ELF-1 (cell line): Measurements from ENCODE around the gene UBE2E2.
"Not testable (repeated sequence)": the region's sequence is repeated elsewhere in the genome, so short reads cannot be mapped to it uniquely, and the experiment has no call there.

Source experiments
- DNase-seq: peaks from one replicate; pipeline ENCODE4 v3.0.0-alpha.2; 2016; ENCODE audit warnings: low read depth, low spot score

The UBE2E2 gene

DNA sequence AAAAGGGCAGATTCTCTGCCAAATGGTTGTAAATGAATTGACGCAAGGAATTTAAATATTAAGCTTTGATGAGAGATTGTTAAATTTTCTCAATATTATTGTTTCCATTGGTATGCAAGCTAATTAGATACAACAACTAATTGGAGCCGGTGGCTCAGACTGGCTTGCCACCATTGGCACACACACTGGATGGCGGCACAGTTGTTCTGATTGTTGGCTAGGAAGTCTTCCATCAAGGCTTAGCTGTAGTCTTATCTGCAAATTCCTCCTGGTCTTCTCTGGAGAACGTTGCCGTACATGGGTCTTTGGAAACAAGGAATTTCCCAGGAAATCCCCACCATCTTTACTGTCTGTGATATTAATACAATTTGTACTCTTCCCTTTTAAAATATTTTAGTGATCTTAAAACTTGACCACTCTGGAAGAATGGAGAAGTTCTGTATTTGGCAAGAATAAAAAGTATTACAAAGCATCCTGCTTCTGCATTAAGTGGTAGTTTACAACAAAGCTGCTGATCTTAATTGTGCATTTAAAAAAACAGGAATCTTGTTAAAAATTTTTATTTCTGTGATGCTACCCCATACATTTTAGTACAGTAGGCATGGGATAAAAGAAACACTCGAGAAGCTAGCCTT is 126.5 kb downstream of the UBE2E2 start:
- DNase-seq, result no peak

DNA sequence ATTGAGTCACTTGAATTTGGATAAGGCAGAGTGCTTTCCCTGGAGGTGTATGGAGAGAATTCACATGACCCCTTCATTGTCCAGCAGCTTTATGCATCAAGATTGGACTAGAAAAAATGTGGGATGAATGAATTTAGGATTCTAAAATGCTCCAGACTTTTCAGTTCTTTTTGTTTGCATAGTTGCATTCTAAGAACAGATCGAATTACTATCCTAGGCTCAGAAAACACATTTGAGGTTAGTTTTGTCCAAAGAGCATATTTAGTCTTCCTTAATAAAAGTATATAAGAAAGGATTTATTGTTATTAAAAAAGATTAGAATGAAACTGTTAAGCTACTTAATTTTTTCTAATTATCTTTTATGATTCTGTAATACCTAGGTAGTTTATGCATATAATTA is 127.4 kb downstream of the UBE2E2 start:
- DNase-seq, result no peak

DNA sequence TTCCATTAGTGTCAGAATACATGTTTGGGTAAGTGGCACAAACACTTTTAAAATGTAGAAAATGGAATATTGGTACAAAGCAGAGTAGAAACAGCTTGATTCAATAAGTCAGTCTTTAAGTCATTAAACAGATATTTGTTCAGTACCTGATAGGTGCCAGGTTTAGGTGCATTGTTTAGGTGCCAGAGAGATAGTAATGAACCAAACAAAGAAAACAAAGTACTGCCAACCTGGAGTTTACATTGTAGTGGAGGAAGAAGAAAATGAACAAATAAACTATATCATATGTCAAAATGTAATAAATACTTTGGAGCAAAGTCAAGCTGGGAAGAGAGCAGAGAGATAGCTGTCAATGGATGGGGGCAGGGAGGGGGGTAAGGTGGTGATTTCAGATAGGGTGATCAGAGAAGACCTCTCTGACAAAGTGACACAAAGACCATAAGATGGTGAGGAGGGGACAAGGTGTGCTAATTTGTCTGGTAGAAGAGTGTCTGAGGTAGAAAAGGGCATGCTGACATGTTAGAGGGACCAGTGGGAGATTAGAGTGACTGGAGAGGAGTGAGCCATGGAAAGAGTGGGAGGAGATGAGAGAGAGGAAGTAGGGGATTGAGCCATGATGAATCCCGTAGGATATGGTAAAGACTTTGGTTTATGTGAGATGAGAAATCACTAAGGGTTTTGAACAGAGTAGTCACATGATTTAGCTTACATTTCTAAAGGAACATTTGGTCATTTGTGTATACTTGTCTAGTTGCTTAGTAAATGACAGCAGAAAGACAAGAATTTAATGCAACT is 128.2 kb downstream of the UBE2E2 start:
- DNase-seq, result no peak

DNA sequence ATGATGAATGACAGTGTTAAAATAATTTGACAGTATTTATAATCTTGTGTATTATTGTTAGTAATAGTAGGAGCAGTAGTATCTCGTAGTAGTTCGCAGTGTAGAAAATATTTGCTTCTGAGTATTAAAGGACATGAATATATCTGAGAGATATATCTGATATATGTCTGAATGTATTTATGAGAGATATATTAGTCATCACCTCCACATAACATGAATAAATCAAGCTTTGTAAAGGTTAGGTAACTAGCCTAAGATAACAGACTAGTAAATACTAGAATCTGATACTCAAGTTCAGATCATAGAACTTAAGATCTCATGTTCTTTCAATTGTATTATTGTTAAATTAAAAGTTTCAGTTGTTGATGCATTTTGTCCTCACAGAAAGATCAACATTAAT is 130.5 kb downstream of the UBE2E2 start:
- no peak for DNase-seq

DNA sequence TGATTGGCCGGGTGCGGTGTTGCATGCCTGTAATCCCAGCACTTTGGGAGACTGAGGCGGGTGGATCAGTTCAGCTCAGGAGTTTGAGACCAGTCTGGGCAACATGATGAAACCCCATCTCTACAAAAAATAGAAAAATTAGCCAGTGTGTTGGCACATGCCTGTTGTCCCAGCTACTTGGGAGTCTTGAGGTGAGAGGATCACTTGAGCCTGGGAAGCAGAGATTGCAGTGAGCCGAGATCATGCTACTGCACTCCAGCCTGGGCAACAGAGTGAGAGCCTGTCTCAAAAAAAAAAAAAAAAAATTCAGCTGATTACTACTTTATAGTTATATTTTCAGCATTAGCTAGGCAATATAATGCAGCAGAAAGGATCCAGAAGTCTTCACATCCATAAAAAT is 133.7 kb downstream of the UBE2E2 start:
- not testable (repeated sequence) for DNase-seq

DNA sequence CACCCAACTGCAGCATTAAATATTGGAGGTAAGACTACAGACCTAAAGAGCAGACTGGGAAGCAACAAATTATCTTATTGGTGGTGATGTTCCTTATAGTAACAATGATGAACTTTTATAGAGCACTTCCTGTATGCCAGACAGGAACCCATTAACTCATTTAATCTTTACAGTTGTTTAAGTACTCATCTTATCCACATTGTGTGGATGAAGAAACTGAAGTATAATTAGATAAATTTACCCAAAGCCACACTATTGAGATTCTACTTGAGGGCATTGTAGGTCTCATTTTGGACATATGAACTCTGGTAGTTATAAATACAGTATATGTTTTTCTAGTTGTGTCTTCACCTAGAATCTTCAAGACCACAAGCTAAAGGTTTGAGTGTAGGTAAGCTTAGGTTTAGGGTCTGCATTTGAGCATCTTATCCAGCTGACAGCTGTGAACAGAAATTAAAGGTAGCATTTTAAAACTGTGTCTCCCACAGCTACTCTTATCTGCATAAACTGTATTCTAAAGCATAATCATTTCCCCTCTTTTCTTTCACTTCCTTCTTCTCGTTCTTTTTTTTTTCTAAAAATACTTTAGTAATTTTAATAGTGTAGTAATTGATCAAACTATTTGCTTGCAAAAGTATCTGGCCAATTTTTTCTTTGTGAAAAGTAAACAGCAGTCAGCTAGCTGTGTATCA is 138.2 kb downstream of the UBE2E2 start:
- no peak for DNase-seq

DNA sequence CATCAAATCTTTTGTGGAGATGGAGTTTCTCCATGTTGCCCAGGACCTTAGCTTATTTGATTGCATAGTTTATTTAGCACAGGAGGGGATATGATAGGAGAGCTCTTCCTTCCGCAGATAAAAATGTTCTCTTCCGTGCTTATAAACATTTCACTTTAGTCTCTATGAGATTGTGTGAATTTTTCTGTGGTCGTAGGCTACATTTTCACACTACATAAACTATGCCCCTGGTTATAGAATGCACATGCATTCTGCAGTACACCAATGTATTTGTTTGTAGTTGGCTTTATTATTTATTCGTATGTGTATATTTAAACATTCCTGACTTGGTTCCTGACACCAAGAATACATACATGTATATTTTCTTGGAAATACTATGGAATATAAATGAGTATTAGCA is 139.2 kb downstream of the UBE2E2 start:
- DNase-seq, result no peak

DNA sequence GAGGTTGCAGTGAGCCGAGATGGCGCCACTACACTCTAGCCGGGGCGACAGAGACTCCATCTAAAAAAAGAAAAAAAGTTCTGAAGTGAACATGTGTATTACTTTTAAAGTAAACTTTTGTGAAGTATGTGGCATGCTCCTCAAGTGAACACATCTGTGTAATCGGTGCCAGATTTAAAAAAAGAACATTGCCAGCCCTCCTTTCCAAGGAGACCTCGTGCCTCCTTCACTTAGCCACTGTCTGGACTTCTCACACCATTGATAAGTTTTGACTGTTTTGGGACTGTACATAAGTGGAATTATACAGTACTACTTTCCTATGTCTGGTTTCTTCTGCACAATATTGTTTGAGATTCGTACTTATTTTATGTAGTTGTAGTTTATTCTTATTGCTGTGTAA is 140.4 kb downstream of the UBE2E2 start:
- DNase-seq, result no peak

DNA sequence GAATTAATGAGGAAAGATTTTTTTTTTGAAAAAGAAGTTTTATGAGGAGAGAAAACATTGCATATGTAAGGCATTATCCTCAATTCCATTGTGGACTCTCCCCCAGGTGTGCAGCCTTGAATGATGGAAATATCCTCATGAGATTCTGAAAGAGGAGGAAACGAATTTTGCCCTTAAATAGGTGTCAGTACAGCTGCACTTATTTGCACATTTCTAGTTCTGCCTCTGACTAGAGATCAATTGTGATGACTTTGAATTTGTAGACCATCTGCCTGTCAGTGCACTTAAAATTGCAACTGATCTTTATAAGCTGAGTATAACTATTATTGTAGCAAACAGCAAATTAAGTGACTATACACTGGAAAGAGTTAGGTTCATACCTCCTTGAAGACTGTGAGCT is 141.8 kb downstream of the UBE2E2 start:
- DNase-seq, result no peak

DNA sequence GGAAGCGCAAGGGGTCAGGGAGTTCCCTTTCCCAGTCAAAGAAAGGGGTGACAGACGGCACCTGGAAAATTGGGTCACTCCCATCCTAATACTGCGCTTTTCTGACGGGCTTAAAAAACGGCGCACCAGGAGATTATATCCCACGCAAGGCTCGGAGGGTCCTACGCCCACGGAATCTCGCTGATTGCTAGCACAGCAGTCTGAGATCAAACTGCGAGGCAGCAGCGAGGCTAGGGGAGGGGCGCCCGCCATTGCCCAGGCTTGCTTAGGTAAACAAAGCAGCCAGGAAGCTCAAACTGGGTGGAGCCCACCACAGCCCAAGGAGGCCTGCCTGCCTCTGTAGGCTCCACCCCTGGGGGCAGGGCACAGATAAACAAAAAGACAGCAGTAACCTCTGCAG is 146.3 kb downstream of the UBE2E2 start:
- DNase-seq, result not testable (repeated sequence)

DNA sequence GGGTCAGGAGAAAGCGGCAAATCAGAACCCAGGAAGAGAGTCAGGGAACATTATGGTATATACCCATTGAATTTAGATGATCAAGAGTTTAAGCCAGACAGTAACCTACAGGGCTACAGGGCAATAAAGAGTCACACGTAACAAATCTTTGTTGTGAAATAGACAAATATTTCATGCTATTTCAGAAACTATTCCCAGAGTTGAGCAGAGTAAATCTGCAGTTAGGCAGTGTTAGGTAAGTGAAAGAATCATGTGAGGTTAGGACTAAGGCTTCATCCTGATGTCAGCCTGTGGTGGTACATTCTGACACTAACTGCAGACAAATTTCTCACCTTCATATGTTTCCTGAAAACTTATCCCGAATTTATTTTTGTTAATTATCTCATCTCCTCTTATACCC is 153.0 kb downstream of the UBE2E2 start:
- no peak for DNase-seq

DNA sequence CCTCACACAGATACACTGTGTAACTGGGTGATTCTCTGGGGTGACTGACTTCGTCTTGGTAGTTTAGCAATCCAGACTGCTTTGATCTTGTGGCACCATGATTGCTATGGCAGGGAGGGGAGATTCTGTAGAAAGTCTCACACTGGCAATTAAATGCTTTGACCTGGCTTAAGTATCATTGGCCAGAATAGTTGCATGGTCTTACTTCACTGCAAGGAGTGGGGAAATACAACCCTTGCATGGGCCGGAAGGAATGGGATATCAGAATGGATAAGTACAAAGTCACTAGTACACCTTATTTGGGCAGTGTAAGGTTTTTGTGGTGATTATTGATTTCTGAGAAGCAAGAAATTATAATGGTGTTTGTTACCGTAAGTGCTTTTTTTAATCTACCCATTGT is 153.8 kb downstream of the UBE2E2 start:
- DNase-seq, result no peak

DNA sequence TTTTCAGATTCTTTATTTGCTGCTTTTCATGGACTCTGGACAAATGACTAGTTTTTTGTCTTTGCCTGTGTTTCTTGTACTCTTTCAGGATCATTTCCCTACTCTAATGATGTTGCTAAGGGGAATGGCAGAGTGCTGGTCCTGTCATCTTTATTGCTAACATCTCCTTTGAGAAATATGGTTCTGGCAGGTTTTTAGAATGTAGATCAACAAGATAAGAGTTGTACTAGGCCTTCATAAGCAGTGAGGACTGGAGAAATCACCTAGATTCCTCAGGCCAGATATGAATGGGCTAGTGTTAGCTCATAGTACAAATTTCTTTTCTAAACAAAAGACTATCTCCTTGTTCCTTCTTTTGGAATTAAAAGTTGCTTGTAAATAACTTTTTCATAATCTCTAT is 156.0 kb downstream of the UBE2E2 start:
- DNase-seq, result no peak

DNA sequence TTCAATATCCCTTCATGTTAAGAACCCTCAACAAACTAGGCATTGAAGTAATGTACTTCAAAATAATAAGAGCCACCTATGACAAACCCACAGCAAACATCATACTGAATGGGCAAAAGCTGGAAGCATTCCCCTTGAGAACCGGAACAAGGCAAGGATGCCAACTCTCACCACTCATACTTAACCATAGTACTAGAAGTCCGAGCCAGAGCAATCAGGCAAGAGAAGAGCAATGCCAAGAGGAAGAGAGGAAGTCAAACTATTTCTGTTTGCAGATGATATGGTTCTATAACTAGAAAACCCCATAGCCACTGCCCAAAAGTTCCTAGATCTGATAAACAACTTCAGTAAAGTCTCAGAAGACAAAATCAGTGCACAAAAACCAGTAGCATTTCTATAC is 161.9 kb downstream of the UBE2E2 start:
- no peak for DNase-seq

DNA sequence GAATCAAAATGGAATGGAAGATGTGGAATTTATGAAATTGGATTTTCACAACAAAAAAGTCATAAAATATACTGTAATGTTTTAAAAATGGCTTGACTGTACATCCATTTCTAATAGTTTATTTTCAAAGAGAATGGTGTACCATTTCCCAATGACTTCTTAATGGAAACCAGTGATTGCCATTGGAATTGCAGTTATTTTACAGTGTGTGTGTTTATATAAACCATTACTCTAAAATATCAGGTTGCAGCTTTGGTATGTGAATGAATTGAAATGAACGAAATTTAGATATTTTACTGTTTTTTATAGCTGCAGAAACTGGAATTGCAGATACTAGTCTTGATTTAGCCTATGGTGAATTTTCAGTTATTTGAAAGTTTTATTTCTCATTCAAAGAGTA is 165.6 kb downstream of the UBE2E2 start:
- no peak for DNase-seq

DNA sequence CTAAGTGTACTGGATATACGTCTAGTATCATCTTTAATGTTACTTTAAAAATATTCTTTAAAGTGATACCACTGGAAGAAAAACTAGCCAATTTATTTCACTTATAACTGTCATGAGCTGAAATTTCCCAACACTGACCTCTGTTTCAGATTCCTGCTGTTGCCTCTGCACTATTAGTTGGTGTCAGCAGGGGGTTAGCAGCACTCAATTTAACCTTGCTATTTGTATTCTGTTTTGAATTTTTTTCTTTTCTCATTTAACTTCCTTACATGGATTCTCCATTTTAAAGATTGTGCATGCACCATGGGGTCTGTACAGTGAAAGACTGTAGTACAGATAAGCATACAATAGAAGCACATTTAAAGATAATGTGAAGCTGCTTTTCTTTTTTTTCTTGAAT is 169.2 kb downstream of the UBE2E2 start:
- DNase-seq, result no peak

DNA sequence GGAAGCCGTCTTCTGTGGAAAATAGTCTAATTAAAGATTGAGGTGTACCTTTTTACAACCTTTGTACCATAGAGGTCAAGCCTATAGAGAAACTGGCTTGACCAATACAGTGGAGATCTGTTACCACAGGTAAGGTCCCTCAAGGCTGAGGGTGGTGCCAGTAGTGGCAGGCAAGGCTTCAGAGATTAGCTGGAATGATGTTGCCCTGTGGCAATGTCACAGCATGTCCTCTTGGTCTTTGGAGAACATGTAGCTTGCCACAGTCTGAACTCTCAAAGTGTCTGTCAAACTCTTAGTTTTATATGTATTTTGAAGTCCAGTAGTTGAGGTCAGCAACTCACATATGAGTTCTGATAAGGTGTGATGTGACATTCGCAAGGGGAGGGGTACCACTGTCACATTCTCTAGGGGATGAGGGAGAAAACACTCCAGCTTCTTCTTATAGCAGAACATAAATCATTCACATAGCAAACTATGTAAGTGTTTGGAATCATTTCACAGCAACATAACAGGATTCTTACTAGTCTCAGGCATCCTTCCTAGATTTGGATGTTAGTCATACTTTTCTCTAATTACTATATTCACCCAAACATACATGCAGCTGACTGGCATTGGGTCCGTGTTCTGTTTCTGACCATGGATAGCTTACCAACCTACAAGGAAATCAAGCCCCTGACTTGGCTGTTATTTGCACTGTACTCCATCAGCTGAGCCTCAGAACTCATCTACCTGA is 173.6 kb downstream of the UBE2E2 start:
- no peak for DNase-seq

DNA sequence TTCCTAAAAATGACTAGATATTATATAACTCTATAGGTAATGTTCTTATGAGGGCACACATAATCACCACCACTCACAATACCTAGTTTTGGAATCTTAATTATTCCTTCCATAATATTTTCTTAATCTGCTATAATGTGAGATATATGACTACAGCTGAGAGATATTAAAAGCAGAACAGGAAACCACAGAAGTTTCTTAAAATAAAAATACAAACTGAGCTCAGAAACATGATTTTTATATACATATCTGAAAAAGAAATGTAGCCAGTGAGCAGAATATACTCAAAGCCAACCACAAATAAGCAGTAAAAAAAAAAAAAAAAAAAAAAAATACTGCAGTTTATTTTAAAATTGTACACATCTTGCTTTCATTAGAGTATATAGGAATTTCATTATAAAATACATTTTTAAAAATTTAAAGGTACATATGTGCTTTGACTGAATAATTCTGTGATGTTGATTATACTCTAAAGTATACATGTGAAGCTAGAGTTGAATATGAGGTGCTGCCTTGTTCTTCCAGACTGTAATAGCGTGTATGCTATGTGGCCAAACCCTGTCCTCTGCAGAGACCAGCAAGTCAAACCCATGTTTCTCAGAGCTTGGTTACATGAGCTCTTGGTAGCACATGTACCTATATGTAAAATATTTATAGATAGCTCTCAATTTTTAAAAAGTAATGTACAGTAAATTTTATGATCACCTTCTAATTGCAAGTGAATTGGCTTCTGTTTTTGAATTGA is 175.0 kb downstream of the UBE2E2 start:
- DNase-seq, result no peak

DNA sequence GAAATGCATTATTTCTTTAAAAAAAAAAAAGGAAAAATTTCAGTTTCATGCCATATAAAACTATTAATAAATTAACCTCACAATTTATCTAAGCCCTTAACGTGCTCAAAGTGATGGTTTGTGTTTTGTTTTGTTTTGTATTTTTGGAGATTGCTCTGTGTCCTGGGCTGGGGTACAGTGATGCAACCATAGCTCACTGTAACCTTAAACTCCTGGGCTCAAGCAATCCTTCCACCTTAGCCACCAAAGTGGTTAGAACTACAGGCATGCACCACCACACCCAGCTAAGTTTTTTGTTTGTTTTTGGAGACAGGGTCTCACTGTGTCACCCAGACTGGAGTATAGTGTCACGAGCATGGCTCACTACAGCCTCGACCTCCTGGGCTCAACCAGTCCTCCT is 180.7 kb downstream of the UBE2E2 start:
- DNase-seq, result no peak

DNA sequence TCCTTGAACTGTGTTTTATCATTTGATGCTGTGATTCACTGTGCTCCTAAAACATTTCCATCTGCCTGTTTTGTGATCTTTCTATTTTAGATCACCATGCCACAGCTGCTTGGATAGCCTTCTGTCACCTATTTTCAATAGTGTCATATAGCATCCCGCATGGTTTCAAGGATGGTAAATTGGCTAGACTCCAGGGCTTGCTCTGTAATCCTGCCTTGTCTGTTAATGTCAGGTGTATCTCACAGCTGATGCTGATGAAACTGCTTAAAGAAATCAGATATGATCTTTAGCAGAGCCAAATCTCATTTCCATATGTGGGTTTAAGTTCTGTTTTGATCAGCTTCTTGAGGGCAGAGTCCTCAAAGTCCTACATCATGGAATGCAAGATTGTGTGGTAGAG is 182.2 kb downstream of the UBE2E2 start:
- no peak for DNase-seq

DNA sequence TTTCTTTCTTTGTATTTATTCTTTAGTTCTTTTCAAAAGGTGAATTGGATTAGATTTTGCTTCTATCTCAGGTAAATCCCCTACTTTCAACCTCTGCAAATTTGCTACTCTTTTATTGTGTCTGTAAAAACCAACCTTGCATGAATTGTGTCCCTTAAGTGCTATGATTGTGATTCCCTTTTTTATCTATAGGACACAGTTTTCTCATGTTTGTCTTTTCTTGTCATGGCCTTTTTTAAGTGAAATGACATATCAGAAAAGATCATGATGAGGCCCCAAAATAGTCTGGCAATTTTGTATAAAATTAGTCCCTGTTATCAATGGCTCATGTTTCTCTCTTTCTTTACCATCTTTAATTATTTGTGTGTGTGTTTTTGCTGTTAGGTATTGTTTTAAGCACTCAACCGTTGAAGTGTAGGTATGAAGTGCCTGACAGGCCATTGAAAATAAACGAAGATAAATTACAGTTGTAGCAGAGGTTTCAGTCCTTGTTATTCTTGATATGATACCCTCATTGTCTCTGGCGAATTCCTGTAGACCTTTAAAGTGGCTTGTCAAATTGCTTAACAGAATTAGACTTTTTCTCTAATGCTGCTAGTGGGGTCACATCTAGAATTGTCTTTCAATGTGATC is 184.3 kb downstream of the UBE2E2 start:
- DNase-seq, result no peak
